Neural cell (in vitro differentiated cells): Measurements from ENCODE around the gene IFNA14.

ENCODE experiments used
- EP300 ChIP-seq: fragments of 450-650 bp; conservative IDR thresholded peaks from 2 replicates; pipeline ENCODE4 v1.6.1; 2014; ENCODE audit warnings: antibody characterized with exemption, mild to moderate bottlenecking, moderate library complexity; ENCODE audit not compliant: poor library complexity, severe bottlenecking
- EZH2 ChIP-seq: fragments of 200-600, 300-800 bp; shearing (Covaris generic), sonication (generic); IDR thresholded peaks from 2 replicates; pipeline ENCODE4 v1.6.1; 2014; ENCODE audit warnings: antibody characterized with exemption, low read length, borderline replicate concordance, mild to moderate bottlenecking; ENCODE audit not compliant: insufficient read depth, poor library complexity, severe bottlenecking
- POLR2AphosphoS5 ChIP-seq: IDR thresholded peaks from 2 replicates; pipeline ENCODE4 v1.6.1; 2012
- SMC3 ChIP-seq: fragments of 450-650 bp; conservative IDR thresholded peaks from 2 replicates; pipeline ENCODE4 v1.6.1; 2014; ENCODE audit warnings: antibody characterized with exemption, mild to moderate bottlenecking, moderate library complexity; ENCODE audit not compliant: poor library complexity
- TF ChIP-seq, protein P1 (sequence below): fragments of 450-650 bp; IDR thresholded peaks from 2 replicates; pipeline ENCODE4 v1.5.1; 2014; ENCODE audit warnings: antibody characterized with exemption, mild to moderate bottlenecking, moderate library complexity; ENCODE audit not compliant: poor library complexity, severe bottlenecking
- TF ChIP-seq, protein P2 (sequence below): IDR thresholded peaks from 2 replicates; pipeline ENCODE4 v1.6.1; 2012; ENCODE audit warnings: borderline replicate concordance

DNA sequence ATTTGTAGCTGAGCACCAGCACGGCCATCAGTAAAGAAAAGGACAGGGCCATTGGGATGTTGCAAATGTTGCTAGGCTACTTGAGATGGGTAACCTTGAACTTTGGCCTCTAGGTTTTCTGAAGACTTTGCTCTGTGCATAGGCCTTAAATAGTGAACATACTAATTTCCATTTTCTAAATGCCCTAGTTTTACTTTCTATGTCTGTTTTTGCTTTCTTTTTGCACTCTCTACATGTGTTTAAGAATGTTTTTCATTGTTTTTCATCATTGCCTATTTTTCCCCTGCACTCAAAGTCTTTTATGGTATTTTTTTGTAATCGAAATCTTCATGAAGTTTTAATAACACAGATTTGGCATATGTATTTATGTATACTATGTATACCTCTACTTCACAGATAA is 11.7 kb downstream of the IFNA14 start, which contains the start of gene IFNA17:
- TF ChIP-seq, protein P1, sequence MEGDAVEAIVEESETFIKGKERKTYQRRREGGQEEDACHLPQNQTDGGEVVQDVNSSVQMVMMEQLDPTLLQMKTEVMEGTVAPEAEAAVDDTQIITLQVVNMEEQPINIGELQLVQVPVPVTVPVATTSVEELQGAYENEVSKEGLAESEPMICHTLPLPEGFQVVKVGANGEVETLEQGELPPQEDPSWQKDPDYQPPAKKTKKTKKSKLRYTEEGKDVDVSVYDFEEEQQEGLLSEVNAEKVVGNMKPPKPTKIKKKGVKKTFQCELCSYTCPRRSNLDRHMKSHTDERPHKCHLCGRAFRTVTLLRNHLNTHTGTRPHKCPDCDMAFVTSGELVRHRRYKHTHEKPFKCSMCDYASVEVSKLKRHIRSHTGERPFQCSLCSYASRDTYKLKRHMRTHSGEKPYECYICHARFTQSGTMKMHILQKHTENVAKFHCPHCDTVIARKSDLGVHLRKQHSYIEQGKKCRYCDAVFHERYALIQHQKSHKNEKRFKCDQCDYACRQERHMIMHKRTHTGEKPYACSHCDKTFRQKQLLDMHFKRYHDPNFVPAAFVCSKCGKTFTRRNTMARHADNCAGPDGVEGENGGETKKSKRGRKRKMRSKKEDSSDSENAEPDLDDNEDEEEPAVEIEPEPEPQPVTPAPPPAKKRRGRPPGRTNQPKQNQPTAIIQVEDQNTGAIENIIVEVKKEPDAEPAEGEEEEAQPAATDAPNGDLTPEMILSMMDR, result no peak
- no peak for TF ChIP-seq EZH2
- TF ChIP-seq, protein P2, sequence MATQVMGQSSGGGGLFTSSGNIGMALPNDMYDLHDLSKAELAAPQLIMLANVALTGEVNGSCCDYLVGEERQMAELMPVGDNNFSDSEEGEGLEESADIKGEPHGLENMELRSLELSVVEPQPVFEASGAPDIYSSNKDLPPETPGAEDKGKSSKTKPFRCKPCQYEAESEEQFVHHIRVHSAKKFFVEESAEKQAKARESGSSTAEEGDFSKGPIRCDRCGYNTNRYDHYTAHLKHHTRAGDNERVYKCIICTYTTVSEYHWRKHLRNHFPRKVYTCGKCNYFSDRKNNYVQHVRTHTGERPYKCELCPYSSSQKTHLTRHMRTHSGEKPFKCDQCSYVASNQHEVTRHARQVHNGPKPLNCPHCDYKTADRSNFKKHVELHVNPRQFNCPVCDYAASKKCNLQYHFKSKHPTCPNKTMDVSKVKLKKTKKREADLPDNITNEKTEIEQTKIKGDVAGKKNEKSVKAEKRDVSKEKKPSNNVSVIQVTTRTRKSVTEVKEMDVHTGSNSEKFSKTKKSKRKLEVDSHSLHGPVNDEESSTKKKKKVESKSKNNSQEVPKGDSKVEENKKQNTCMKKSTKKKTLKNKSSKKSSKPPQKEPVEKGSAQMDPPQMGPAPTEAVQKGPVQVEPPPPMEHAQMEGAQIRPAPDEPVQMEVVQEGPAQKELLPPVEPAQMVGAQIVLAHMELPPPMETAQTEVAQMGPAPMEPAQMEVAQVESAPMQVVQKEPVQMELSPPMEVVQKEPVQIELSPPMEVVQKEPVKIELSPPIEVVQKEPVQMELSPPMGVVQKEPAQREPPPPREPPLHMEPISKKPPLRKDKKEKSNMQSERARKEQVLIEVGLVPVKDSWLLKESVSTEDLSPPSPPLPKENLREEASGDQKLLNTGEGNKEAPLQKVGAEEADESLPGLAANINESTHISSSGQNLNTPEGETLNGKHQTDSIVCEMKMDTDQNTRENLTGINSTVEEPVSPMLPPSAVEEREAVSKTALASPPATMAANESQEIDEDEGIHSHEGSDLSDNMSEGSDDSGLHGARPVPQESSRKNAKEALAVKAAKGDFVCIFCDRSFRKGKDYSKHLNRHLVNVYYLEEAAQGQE, result no peak
- no peak for TF ChIP-seq POLR2AphosphoS5
- no peak for TF ChIP-seq EP300
- TF ChIP-seq SMC3, result no peak
